Thoracic aorta (tissue), 2 donors: ENCODE measurements around the gene KRT86. TPM values are rescaled to one million over a fixed set of nuclear protein-coding genes. Genes with fewer than 3 reads are reported as not detected.

Source experiments
- ATAC-seq: fragments of 150-250 bp; one replicate; pipeline ENCODE4 v1.8.0; 2017; ENCODE audit warnings: low read depth; ENCODE audit not compliant: insufficient number of reproducible peaks, low FRiP score
- DNase-seq: peaks from one replicate; pipeline ENCODE4 v3.0.0-alpha.2; 2020; ENCODE audit warnings: low spot score
- H3K27ac ChIP-seq, 2 donors: fragments of 200-600 bp; sonication (generic); 1 replicate in 1 of 2; 2 replicates in 1 of 2; pipeline ENCODE4 v1.5.1; 2016; ENCODE audit warnings: mild to moderate bottlenecking in 2 of 2, moderate library complexity in 2 of 2
- H3K27me3 ChIP-seq: fragments of 200-600 bp; sonication (generic); replicated peaks from 2 replicates; pipeline ENCODE4 v1.6.0; 2016; ENCODE audit warnings: mild to moderate bottlenecking; ENCODE audit not compliant: insufficient read depth
- H3K36me3 ChIP-seq: fragments of 200-600 bp; sonication (generic); one replicate; pipeline ENCODE4 v1.5.1; 2016
- H3K4me1 ChIP-seq, 2 donors: fragments of 200-600 bp; sonication (generic); 1 replicate in 1 of 2; 2 replicates in 1 of 2; pipeline versions ENCODE4 v1.5.1 to v1.6.0; 2016; ENCODE audit warnings: low read depth in 2 of 2, mild to moderate bottlenecking in 1 of 2; ENCODE audit not compliant: control insufficient read depth in 1 of 2
- H3K4me3 ChIP-seq: fragments of 200-600 bp; sonication (generic); 2 replicates; pipeline ENCODE4 v1.5.1; 2016; ENCODE audit warnings: mild to moderate bottlenecking
- H3K9me3 ChIP-seq: fragments of 200-600 bp; sonication (generic); 2 replicates; pipeline ENCODE4 v1.5.1; 2016
- total RNA-seq, 2 donors: library from RNA; depleted of rRNA; stranded (reverse); fragments of >200 nt; gene quantifications; one replicate each; pipeline versions ENCODE4 v1.1.0 to v1.2.3, GENCODE V29; 2016
- TF ChIP-seq, protein P1 (sequence below): fragments of 200-600 bp; sonication (generic); IDR thresholded peaks from one replicate; pipeline ENCODE4 v1.5.1; 2019; ENCODE audit warnings: antibody characterized with exemption

The KRT86 gene
- total RNA-seq, 2 donors from 2014 or later = 9.3 TPM; not detected in 1

DNA sequence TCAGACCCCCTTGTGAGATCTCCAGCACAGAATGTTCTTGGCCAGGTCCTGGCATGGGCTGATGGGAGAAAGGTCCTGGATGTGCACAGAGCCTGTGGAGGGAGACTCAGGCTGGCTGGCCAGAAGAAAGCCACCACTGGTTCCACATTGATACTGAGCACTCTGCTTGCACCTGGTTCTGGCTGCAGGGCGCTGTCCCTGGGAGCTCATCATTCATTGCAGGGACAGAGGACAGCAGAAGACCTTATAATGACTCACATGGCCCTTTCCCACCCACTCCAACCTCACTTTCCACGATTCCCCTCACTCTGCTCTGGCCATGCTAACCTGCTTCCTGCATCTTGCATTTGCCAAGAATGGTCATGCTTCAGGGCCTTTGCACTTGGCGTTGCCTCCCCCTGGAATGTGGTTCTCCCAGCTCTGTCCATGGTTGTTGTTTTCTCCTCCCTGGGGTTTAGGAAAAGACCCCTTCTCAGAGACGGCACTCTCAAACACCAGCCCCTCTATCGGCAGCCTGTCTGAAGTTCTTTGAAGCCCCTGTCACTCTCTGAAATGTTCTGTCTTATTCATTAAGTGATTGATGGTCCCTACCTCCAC is 31.1 kb upstream of the KRT86 start:
- TF ChIP-seq, protein P1, sequence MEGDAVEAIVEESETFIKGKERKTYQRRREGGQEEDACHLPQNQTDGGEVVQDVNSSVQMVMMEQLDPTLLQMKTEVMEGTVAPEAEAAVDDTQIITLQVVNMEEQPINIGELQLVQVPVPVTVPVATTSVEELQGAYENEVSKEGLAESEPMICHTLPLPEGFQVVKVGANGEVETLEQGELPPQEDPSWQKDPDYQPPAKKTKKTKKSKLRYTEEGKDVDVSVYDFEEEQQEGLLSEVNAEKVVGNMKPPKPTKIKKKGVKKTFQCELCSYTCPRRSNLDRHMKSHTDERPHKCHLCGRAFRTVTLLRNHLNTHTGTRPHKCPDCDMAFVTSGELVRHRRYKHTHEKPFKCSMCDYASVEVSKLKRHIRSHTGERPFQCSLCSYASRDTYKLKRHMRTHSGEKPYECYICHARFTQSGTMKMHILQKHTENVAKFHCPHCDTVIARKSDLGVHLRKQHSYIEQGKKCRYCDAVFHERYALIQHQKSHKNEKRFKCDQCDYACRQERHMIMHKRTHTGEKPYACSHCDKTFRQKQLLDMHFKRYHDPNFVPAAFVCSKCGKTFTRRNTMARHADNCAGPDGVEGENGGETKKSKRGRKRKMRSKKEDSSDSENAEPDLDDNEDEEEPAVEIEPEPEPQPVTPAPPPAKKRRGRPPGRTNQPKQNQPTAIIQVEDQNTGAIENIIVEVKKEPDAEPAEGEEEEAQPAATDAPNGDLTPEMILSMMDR = no peak
- H3K36me3 ChIP-seq = no peaks in the 10 kb centered on the region
- H3K27me3 ChIP-seq = no peaks in the 10 kb centered on the region
- ATAC-seq = peak; percentile 16
- H3K4me3 ChIP-seq = no peak overlapping the region
- no peak for DNase-seq
- H3K27ac ChIP-seq = peak overlapping the region; percentile 80 to 86
- no peaks in the 10 kb centered on the region for H3K9me3 ChIP-seq
- peaks cover 38 to 46% of the 10 kb centered on the region in 2 donors for H3K4me1 ChIP-seq

DNA sequence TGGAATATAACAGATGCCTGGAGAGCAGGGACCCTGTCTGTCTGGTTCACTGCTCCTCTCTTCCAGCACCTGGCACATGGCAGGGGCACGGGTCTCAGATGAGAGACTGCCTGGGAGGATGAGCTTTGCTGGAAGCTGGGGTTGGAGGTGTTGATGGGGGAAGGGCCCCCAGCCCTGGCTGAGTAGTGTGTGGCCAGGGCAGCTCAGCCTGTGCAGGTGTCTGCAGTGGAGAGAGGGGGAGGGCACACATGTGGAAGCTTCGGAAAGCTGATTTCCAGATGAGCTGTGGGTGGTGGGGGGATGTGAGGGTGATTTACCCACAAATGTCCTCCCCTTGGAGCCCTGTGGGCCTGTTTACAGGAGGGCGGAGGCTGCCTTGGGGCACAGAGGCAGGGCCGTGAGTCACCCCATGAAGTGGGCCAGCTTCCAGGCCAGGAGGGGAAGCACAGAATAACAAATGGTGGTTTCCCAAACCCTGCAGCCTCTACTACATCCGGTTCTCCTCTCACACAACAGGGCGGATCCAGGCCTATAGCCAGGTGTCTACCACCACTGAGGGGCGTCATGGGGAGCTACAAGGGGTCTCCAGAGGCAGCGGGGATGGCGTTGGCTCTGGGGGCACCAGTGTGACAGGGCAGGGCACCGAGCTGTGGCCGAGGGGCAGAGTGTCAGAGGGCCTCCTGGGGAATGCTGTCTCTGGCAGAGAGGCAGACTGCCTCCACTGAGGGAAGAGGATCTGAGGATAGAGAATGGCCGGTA is 30.4 kb upstream of the KRT86 start:
- Histone ChIP-seq H3K27me3 (no peaks in the 10 kb centered on the region), H3K4me1 (peaks cover 44 to 53% of the 10 kb centered on the region in 2 donors), H3K27ac (peak overlapping the region; percentile 80 to 86), H3K36me3 (no peaks in the 10 kb centered on the region), H3K9me3 (no peaks in the 10 kb centered on the region), H3K4me3 (peak overlapping the region; percentile 29)
- TF ChIP-seq, protein P1 = no peak
- ATAC-seq (peak; percentile 84), DNase-seq (peak; percentile 75)

DNA sequence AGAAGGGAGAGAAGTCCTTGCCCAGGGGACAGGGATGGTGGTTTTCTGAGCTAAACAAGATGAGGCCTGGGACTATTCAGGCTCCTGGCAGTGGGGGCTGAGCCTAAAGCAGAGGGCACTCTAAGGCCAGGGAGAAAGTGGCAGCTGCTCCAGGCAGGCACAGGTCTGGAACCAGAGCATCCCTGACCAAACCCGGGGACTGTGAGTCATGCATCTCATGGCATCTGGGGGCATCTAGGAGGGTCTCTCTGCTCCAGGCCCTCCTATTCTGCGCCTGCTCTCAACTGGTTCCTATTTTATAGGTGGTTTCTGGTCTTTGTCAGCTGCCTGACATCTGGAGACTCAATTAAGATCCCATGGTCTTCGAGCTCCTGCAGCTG is 29.8 kb upstream of the KRT86 start:
- TF ChIP-seq, protein P1 = no peak
- Histone ChIP-seq H3K4me3 (peak overlapping the region; percentile 29), H3K27me3 (no peaks in the 10 kb centered on the region), H3K36me3 (no peaks in the 10 kb centered on the region), H3K4me1 (peaks cover 47 to 58% of the 10 kb centered on the region in 2 donors), H3K9me3 (no peaks in the 10 kb centered on the region), H3K27ac (peak overlapping the region; percentile 80 to 86)
- DNase-seq (no peak), ATAC-seq (no peak)

DNA sequence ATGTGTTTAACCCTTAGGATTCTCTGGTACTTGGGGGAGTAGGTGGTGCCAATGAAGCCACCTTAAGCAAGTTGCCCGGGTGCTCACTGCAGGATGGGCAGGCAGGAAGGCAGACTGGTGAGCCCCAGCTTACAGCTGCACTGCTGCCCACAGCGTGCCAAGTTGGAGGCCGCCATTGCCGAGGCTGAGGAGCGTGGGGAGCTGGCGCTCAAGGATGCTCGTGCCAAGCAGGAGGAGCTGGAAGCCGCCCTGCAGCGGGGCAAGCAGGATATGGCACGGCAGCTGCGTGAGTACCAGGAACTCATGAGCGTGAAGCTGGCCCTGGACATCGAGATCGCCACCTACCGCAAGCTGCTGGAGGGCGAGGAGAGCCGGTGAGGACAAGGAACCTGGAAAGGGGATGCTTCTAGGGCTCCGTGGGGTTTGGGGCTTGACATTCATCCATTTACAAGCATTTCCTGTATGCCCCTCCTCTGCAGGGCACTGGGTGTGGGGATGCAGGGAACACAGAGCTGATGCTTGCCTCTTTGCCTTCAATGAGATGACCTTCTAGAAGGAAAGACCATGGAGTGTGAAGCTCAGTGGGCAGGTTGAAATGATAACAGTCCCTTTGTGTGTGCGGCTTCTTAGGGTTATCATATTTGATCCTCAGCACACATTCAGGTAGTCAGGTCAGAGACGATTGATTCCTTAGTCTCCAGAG is 29.0 kb upstream of the KRT86 start:
- DNase-seq (no peak), ATAC-seq (no peak)
- Histone ChIP-seq H3K36me3 (no peaks in the 10 kb centered on the region), H3K27me3 (no peaks in the 10 kb centered on the region), H3K4me1 (peaks cover 54 to 64% of the 10 kb centered on the region in 2 donors), H3K4me3 (no peak overlapping the region), H3K9me3 (no peaks in the 10 kb centered on the region), H3K27ac (peak overlapping the region; percentile 80 to 86)
- TF ChIP-seq, protein P1 = no peak

DNA sequence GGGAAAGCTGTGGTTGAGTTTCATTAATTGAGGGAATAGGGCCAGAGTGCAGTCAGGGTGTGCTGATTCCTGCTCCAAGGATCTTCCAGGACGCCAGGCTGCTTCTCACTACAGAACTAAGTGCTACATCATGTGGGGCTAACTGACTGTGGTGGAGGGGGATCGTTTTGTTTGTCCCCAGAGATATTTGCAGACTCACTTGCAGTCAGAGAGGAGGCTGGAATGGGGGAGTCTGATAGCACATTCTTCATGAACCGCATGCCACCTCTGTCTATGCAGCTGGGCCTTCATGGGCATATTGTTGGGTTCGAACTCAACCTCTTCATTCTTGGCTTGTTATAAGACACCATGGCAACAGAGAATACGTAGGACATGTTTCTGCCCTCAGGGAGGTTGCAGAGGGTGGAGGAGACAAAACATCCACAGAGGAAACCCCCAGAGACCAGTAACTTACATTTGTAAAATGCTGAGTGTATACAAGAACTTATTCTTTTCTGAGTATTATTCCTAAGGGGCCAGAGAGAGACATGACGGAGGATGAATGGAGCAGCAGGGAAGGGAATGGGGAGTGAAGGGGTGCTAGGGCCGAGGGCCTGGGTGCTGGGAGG is 28.4 kb upstream of the KRT86 start:
- no peaks in the 10 kb centered on the region for H3K27me3 ChIP-seq
- no peaks in the 10 kb centered on the region for H3K36me3 ChIP-seq
- H3K4me3 ChIP-seq = no peak overlapping the region
- ATAC-seq (no peak), DNase-seq (no peak)
- peak overlapping the region in 1 of 2 donors; percentile 86 for H3K27ac ChIP-seq
- peaks cover 54 to 64% of the 10 kb centered on the region in 2 donors for H3K4me1 ChIP-seq
- no peaks in the 10 kb centered on the region for H3K9me3 ChIP-seq
- TF ChIP-seq, protein P1 = no peak
